Measurements from ENCODE around the gene GARIN5B.

GRCh38 chr19:55353803-55354697 is 9.0 kb downstream of the GARIN5B start:
- TF ChIP-seq POLR2A (IDR thresholded peaks at IDR 0.05; ENCODE audit: low read depth, low read length), result no peak
- TF ChIP-seq TAF1 (IDR thresholded peaks at IDR 0.05; ENCODE audit: borderline replicate concordance, low read depth, low read length), result no peak
- TF ChIP-seq POLR2AphosphoS5 (IDR thresholded peaks at IDR 0.05; ENCODE audit: low read depth, low read length), result no peak

All from GM12892 (cell line).